Measurements from ENCODE around the gene SCARF2.

DNA sequence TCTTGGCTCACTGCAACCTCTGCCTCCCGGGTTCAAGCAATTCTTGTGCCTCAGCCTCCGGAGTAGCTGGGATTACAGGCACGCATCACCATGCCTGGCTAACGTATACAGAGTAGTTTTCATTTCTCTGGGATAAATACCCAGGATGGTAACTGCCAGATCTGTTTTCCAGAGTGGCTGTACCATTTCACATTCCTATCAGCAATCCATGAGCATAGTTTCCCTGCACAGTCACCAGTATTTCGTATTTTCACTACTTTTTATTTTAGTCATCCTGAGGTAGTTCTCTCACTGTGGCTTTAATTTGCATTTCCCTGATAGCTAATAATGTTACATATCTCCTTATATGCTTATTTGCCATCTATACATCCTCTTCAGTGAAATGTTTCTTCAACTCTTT lies 11.0 kb upstream of the SCARF2 start:
- TF ChIP-seq, protein P1, sequence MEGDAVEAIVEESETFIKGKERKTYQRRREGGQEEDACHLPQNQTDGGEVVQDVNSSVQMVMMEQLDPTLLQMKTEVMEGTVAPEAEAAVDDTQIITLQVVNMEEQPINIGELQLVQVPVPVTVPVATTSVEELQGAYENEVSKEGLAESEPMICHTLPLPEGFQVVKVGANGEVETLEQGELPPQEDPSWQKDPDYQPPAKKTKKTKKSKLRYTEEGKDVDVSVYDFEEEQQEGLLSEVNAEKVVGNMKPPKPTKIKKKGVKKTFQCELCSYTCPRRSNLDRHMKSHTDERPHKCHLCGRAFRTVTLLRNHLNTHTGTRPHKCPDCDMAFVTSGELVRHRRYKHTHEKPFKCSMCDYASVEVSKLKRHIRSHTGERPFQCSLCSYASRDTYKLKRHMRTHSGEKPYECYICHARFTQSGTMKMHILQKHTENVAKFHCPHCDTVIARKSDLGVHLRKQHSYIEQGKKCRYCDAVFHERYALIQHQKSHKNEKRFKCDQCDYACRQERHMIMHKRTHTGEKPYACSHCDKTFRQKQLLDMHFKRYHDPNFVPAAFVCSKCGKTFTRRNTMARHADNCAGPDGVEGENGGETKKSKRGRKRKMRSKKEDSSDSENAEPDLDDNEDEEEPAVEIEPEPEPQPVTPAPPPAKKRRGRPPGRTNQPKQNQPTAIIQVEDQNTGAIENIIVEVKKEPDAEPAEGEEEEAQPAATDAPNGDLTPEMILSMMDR (IDR thresholded peaks at IDR 0.05), result no peak
- TF ChIP-seq POLR2A (IDR thresholded peaks at IDR 0.05), result no peak
- TF ChIP-seq POLR2AphosphoS5 (IDR thresholded peaks at IDR 0.05), result no peak
